NB4 (cell line): ENCODE results near the gene HS6ST1.

Experiments
- CTCF ChIP-seq: IDR thresholded peaks from one replicate; pipeline ENCODE4 v1.5.1; 2012; ENCODE audit warnings: low read depth, low read length
- MYC ChIP-seq: IDR thresholded peaks from 2 replicates; pipeline ENCODE4 v1.6.1; 2011; ENCODE audit warnings: low read depth, low read length
- POLR2A ChIP-seq: IDR thresholded peaks from 2 replicates; pipeline ENCODE4 v1.6.1; 2011; ENCODE audit warnings: mild to moderate bottlenecking; ENCODE audit not compliant: insufficient read length; ENCODE audit errors: extremely low read depth
- TF ChIP-seq, protein P1 (sequence below): IDR thresholded peaks from 2 replicates; pipeline ENCODE4 v1.6.1; 2011; ENCODE audit warnings: low read depth, low read length

GRCh38 chr2:128291161-128291843 is 27.4 kb downstream of the HS6ST1 start:
- TF ChIP-seq POLR2A: no peak
- no peak for TF ChIP-seq CTCF
- TF ChIP-seq, protein P1, sequence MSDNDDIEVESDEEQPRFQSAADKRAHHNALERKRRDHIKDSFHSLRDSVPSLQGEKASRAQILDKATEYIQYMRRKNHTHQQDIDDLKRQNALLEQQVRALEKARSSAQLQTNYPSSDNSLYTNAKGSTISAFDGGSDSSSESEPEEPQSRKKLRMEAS: no peak
- TF ChIP-seq MYC: no peak
